Measurements from ENCODE around the gene ST6GALNAC4.

ST6GALNAC4 gene

DNA sequence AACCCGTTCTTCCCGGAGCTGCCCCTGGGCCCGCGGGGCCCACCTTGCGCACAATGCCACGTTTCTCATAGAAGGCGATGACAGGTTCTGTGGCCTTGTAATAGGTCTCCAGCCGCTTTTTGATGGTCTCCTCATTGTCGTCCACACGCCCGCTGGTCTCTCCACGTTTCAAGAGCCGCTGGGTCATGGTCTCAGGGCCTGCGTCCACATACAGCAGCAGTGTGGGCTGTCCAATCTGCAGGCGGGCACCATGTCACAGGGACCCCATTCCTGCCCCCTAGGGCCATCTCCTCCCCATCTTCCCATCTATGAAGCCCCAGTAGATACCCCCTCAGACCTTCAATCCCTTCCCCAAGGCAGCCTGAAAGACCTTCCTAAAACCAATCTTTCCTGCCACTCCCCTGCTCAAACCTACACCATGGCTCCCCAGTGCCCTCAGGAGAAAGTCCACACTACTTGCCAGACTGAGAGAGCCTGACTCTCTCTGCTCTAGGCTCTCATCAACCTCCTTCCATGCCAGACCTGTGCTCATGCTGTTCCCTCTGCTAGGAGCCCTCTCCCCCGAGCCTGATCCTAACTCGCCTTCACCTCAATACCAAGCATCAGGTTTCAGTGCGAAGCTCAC is 48.5 kb downstream of the ST6GALNAC4 start:
- DNase-seq, result no peak

DNA sequence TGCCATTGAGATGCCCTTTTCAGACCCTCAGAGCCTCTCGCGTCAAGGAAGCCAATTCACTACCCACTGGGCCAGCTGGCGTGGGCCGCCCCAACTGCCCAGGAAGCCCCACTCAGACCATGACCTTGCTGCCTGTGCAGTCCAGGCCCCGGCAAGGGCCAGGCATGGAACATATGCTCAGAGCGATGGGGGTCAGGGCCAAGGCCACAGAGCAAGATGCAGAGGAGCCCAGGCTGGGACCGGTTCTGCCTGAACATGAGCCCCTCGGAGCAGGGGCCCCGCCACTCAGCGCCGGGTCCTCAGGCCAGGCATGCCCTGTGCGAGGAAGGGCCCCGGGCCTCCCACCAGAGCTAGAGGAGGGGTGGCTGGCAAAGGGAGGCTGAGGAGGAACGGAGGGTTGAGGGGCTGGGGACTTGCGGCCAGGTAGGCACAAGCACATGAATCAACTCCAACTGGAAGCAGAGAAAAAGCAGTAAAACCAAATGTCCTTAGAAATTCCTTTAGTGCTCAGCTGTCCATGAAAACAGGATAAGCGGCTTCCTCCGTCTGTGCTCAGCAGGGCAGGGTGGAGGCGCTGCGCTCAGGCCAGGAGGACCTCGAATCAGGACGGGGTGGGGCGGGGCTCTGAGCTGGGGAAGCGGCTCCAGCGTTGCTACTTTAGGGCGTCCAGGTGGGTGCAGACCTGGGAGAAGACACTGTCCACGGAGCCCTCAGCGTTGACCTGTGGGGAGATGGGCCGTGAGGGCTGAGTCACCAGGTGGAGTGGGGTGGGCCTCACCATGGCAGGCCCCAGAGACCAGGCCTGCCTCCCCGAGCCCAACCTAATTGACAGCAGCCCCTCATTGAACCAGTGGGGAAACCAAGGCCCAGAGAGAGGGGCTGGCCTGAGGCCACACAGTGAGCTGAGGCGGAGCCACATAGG is 49.2 kb downstream of the ST6GALNAC4 start:
- no peak for DNase-seq

DNA sequence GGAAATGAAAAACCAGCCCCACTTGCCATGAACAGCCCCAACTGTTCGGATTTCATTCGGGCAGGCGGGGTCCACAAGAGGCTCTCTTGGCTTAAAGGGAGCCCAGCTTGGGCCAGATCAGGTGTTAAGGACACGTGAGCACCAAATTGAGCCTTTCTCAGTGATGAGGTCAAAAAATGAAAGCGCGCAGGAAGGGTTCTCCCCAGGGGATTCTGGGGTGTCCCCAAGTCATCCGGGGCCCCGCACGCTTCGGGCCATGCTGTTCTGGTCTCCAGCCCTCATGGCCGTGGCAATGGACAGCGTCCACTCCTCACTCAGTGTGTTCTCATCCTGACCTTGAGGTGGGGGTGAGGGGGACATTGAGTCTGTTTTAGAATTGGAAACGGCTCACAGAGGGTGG is 50.3 kb downstream of the ST6GALNAC4 start:
- no peak for DNase-seq

DNA sequence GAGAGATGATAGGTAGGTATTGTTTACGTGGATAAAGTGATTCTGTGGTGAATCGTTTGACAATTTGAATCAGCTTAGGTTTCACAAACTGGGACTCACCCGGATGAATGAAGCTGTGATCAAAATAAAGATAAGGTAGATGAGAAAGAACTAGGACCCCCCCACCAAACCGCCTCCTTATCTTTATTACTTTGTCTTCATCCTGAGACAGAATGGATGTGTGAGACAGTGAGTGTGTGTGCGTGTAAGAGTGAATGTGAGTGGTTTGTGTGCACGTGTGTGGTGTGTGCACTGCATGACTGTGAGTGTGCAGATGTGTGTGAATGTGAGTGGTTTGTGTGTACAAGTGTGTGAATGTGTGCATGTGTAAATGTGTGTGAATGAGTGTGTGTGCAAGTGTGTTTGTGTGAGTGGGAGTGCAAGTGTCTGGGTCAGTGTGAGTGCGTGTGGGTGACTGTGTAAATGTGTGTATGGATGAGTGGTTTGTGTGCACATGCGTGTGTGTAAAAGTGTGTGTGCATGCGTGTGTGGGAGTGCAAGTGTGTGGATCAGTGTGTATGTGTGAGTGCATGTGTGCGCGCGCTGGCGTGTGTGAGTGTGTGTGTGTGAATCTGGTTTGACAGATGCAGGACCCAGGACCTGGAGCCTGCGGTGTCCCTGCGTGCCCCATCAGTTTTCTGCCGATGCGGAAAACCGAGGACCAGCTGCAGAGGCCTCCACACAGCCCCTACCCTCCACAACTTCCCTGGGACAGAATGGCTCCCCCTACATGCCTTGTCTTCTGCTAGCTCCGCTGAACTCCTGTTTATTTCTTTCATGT is 51.0 kb downstream of the ST6GALNAC4 start:
- DNase-seq, result peak; percentile 61

DNA sequence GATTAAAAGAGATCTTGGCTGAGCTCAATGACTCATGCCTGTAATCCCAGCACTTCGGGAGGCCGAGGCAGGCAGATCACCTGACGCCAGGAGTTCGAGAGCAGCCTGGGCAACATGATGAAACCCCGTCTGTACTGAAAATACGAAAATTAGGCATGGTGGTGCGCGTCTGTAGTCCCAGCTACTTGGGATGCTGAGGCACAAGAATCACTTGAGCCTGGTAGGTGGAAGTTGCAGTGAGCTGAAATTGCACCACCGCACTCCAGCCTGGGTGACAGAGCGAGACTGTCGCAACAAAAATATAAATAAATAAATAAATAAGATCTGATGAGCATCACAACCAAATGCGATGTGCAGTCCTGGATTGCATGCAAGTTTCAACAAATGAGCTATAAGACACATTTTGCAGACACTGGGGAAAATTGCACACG is 53.6 kb downstream of the ST6GALNAC4 start:
- DNase-seq, result no peak

DNA sequence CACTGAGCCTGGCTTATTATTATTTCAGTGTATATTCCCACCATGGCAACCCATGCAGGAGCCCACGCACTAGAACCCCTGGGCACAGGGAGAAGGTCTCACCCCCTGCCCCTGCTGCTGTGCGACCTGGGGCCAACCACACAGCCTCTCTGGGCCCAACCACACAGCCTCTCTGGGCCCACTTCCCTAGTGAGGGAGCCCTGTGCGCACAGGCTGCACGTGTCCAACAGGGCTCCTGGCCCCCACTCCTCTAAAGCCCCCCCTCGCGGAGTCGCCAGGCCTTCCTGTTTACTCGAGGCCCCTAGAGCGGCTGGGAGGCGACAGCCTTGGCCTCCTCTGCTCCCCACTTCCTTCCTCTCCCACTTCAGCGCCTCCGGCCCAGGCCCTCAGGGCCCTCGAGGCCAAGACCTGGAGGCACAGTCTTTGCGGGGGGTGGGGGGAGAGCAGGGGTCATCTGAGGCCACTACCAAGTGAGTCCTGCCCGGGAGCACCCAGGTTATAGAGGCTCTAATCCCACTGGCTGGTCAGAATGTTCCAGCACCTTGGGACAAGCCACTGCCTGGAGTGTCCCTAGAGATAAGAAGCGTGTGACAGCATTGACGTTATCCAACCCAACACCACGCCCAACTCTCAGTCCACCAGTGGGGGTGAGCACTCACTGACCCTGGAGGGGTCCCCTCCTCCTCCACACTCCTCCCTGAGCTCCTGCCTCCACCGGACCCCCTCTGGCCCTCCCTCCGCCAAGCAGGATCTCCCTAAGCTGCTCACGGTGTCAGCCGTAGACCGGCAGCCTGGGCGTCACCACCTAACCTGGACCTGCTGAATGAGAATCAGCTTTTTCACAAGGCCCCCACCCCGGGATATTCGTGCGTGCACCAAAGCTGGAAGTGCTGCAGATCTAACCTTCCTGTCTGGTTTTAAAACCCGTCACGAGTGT is 54.5 kb downstream of the ST6GALNAC4 start:
- DNase-seq, result no peak

DNA sequence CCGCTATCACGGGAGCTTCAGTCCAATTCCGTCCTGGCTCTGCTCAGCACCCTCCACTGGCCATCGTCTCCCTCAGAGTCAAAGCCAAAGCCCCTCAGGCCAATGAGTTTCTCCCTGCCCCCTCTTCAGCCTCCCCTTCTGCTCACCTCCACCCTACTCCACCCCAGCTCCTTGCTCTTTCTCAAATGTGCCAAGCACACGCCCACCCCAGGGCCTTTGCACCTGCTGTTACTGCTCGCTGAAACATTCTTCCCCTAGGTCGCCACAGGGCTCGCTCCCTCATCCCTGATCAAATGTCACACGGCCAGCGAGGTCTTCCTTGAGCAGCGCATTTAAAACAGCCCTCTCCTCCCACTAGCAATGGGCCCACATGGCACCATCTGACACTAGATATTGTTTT is 56.1 kb downstream of the ST6GALNAC4 start:
- DNase-seq, result no peak

DNA sequence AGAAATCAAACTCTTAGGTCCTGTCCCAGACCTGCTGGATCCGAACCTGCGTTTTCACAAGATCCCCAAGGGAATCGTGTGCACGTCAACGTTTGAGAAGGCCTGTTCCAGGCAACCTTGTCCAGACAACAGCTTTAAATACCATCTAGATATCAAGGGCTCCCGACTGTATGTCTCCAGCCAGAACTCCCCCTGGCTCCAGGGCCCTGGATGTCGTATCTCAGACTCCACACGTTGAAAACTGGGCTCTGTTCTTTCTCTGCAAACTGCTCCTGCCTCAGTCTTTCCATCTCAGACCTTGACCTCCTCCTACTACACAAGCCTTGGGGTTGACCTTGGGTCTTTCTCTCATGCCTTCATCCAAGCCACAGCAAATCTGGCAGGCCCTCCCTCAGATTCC is 56.6 kb downstream of the ST6GALNAC4 start:
- DNase-seq, result no peak

DNA sequence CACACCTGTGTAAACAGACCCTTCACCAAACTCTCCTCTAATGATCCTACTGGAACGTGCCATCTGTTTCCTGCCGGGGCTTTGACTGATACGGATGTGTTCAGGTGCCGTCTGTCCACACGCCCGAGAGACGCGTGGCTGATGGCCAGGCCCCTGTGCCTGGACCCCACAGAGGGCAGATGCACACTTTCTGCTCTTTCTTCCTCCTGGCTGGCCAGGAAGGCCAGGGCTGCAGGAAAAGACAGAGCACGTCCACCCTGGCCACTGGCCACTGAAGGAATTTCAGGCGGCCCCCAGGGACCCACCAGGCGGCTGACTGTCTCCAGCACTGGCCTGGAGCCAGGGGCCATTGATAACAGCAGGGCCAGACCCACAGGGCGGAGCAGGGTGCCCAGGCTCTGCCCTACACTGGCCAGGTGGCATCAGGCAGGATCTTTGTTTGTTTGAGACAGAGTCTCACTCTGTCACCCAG is 58.8 kb downstream of the ST6GALNAC4 start:
- no peak for DNase-seq
